Thyroid gland (tissue), 4 donors: Measurements from ENCODE around the gene SLCO1B1. TPM values are rescaled to one million over a fixed set of nuclear protein-coding genes. Genes with fewer than 3 reads are reported as not detected.
"Not testable (repeated sequence)": the region's sequence is repeated elsewhere in the genome, so short reads cannot be mapped to it uniquely, and the experiment has no call there.

Experiments used
- DNase-seq, 2 donors: peaks; one replicate each; pipeline ENCODE4 v3.0.0-alpha.2; 2019
- H3K27ac ChIP-seq, 3 donors: fragments of 200-600 bp; sonication (generic); 1 replicate in 2 of 3; 2 replicates in 1 of 3; pipeline ENCODE4 v1.5.1; 2016 to 2019; ENCODE audit warnings: mild to moderate bottlenecking in 1 of 3, moderate library complexity in 1 of 3
- H3K27me3 ChIP-seq: fragments of 200-600 bp; sonication (generic); one replicate; pipeline ENCODE4 v1.5.1; 2019
- H3K36me3 ChIP-seq, 2 donors: fragments of 200-600 bp; sonication (generic); one replicate each; pipeline ENCODE4 v1.5.1; 2016 to 2019
- H3K4me1 ChIP-seq, 2 donors: fragments of 200-600 bp; sonication (generic); one replicate each; pipeline ENCODE4 v1.5.1; 2017 to 2019
- H3K4me3 ChIP-seq, 3 donors: fragments of 200-600 bp; sonication (generic); replicated peaks in 1 of 3; 1 replicate in 2 of 3; 2 replicates in 1 of 3; pipeline ENCODE4 v1.5.1; 2016; ENCODE audit warnings: mild to moderate bottlenecking in 1 of 3
- H3K9me3 ChIP-seq: fragments of 200-600 bp; sonication (generic); one replicate; pipeline ENCODE4 v1.5.1; 2017
- POLR2A ChIP-seq, 2 donors: fragments of 450-650 bp; IDR thresholded peaks; one replicate each; pipeline ENCODE4 v1.6.1; 2017; ENCODE audit warnings: antibody characterized with exemption in 2 of 2, mild to moderate bottlenecking in 2 of 2, moderate library complexity in 1 of 2
- WGBS, 2 donors: methylation state at CpG; one replicate each; pipeline ENCODE4 v1.1.5; 2017; 5-methylcytosine and 5-hydroxymethylcytosine counted together
- intact Hi-C: fragments of 100-400 bp; cut with DNase I; formaldehyde crosslinking; loops from one replicate; pipeline ENCODE4 v1.15.1; 2023
- total RNA-seq, 4 donors: library from RNA; depleted of rRNA; stranded (reverse); fragments of >200 nt; gene quantifications; one replicate each; pipeline ENCODE4 v1.2.3, GENCODE V29; 2016
- TF ChIP-seq, protein P1 (sequence below), 6 experiments: fragments of 200-600 bp in 3 of 6; fragments of 450-650 bp in 3 of 6; sonication (generic) in 3 of 6; IDR thresholded peaks; one replicate each; pipeline ENCODE4 v1.5.1; 2016 to 2019; ENCODE audit warnings: antibody characterized with exemption in 6 of 6, mild to moderate bottlenecking in 2 of 6, inconsistent platforms in 1 of 6, moderate library complexity in 1 of 6

Gene SLCO1B1, protein sequence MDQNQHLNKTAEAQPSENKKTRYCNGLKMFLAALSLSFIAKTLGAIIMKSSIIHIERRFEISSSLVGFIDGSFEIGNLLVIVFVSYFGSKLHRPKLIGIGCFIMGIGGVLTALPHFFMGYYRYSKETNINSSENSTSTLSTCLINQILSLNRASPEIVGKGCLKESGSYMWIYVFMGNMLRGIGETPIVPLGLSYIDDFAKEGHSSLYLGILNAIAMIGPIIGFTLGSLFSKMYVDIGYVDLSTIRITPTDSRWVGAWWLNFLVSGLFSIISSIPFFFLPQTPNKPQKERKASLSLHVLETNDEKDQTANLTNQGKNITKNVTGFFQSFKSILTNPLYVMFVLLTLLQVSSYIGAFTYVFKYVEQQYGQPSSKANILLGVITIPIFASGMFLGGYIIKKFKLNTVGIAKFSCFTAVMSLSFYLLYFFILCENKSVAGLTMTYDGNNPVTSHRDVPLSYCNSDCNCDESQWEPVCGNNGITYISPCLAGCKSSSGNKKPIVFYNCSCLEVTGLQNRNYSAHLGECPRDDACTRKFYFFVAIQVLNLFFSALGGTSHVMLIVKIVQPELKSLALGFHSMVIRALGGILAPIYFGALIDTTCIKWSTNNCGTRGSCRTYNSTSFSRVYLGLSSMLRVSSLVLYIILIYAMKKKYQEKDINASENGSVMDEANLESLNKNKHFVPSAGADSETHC
- total RNA-seq, result not detected

DNA sequence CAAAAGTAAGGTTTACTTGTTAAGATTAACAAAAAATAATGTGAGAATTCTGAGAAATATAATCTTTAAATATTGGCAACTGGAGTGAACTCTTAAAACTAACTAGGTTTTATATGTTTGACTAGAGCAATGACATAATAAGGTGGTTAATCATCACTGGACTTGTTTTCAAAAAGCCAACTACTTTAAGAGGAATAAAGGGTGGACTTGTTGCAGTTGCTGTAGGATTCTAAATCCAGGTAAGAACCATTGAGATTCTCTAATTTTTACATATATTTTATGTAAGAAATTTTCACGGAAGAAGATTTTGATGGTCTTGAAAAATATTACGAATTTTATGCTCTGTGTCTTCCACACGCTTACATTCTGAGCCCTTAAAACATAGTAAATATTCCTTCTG is at the start of gene SLCO1B1:
Gene SLCO1B1 (plus strand): TSS at position 197 of the 400 bp plus-strand sequence. CDS start 10,381 bp downstream, outside the sequence.
- TF ChIP-seq, protein P1, sequence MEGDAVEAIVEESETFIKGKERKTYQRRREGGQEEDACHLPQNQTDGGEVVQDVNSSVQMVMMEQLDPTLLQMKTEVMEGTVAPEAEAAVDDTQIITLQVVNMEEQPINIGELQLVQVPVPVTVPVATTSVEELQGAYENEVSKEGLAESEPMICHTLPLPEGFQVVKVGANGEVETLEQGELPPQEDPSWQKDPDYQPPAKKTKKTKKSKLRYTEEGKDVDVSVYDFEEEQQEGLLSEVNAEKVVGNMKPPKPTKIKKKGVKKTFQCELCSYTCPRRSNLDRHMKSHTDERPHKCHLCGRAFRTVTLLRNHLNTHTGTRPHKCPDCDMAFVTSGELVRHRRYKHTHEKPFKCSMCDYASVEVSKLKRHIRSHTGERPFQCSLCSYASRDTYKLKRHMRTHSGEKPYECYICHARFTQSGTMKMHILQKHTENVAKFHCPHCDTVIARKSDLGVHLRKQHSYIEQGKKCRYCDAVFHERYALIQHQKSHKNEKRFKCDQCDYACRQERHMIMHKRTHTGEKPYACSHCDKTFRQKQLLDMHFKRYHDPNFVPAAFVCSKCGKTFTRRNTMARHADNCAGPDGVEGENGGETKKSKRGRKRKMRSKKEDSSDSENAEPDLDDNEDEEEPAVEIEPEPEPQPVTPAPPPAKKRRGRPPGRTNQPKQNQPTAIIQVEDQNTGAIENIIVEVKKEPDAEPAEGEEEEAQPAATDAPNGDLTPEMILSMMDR (IDR thresholded peaks at IDR 0.05), result no peak
- TF ChIP-seq POLR2A (IDR thresholded peaks at IDR 0.05), result no peak
- no peaks in the 10 kb centered on the region for H3K9me3 ChIP-seq
- WGBS, 2 donors, result 89 to 90% methylated on average over 3 of the region's 3 CpGs
- intact Hi-C loops, result no loop called here
- H3K27ac ChIP-seq, result no peak within 1 kb of the TSS
- H3K4me1 ChIP-seq, result no peaks in the 10 kb centered on the region
- H3K27me3 ChIP-seq, result no peaks in the 10 kb centered on the region
- H3K36me3 ChIP-seq, result no peaks in the 10 kb centered on the region
- H3K4me3 ChIP-seq, result no peak within 1 kb of the TSS
- DNase-seq, result no peak

DNA sequence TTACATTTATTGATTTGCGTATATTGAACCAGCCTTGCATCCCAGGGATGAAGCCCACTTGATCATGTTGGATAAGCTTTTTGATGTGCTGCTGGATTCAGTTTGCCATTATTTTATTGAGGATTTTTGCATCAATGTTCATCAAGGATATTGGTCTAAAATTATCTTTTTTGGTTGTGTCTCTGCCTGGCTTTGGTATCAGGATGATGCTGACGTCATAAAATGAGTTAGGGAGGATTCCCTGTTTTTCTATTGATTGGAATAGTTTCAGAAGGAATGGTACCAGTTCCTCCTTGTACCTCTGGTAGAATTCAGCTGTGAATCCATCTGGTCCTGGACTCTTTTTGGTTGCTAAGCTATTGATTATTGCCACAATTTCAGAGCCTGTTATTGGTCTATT is 46.2 kb upstream of the SLCO1B1 start:
- H3K27ac ChIP-seq, H3K4me3 ChIP-seq, H3K36me3 ChIP-seq, H3K27me3 ChIP-seq, H3K9me3 ChIP-seq, H3K4me1 ChIP-seq, DNase-seq, intact Hi-C loops: not testable (repeated sequence)
- WGBS, 2 donors, result 68 to 74% methylated on average over 2 of the region's 2 CpGs

DNA sequence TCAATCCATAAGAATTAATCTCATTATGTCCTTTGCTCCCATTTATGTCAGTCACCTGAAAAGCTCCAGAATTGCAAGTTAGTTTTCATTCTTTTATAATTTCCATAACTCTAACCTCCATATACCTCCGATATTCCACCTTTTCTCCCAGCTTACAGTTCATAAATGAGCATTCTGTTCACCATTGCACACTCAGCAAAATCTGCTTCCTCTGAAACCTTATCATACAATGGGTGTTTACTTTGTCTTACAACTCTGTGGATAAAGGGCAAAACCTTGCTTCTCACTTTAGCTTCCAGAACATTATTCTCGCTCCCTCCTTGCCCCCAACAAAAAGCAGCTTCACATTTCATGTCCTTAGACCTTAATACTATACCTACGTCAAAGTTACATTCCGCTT is 19.3 kb upstream of the SLCO1B1 start:
- intact Hi-C loops, result no loop called here
- Histone ChIP-seq H3K4me1 (no peaks in the 10 kb centered on the region), H3K27ac (no peak overlapping the region), H3K27me3 (no peaks in the 10 kb centered on the region), H3K36me3 (no peaks in the 10 kb centered on the region), H3K4me3 (no peak overlapping the region), H3K9me3 (no peaks in the 10 kb centered on the region)
- no peak for DNase-seq
- 84 to 88% methylated on average over 4 of the region's 4 CpGs for WGBS, 2 donors
- TF ChIP-seq, protein P1 (IDR thresholded peaks at IDR 0.05), result no peak
- no peak for TF ChIP-seq POLR2A (IDR thresholded peaks at IDR 0.05)

DNA sequence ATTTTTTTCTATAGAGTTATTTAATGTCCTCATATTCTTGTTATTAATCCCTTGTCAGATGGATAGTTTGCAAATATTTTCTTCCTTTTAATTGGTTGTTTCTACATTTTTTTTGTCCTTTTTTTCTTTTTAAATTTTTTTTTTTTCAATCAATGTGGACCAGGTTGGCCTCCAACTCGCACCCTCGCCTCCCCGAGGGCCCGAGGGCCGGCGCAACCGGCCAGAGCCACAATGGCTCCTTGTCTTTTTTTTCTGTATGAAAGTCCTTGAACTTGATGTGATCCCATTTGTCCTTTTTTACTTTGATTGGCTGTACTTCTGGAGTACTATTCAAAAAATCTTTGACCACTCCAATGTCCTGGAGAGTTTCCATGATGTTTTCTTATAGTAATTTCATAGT is 17.7 kb upstream of the SLCO1B1 start:
- no peak for DNase-seq
- no peaks in the 10 kb centered on the region for H3K27me3 ChIP-seq
- no peak overlapping the region for H3K27ac ChIP-seq
- no peaks in the 10 kb centered on the region for H3K4me1 ChIP-seq
- TF ChIP-seq, protein P1 (IDR thresholded peaks at IDR 0.05), result no peak
- TF ChIP-seq POLR2A (IDR thresholded peaks at IDR 0.05), result no peak
- no peak overlapping the region for H3K4me3 ChIP-seq
- no peaks in the 10 kb centered on the region for H3K36me3 ChIP-seq
- WGBS, 2 donors, result 92 to 93% methylated on average over 7 of the region's 7 CpGs
- H3K9me3 ChIP-seq, result no peaks in the 10 kb centered on the region
- intact Hi-C loops, result no loop called here

DNA sequence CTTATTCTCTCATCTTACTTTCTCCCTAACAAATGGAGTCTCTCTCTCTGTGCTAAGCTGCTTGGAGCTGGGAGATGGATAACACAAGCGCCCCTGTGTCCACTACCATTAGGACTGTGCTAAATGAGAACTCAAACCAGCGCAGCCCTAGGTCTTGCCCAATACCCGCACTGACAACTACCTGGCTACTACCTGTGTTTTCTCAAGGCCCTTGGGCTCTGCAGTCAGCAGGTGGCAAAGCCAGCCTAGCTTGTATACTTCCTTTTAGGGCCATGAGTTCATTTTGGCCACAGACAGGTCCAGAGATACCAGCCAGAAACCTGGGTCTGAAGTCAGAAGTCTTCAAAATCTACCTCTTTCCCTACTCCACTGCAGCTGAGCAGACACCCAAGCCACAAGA is 13.0 kb upstream of the SLCO1B1 start:
- H3K27me3 ChIP-seq, result no peaks in the 10 kb centered on the region
- H3K9me3 ChIP-seq, result no peaks in the 10 kb centered on the region
- H3K4me1 ChIP-seq, result no peaks in the 10 kb centered on the region
- TF ChIP-seq, protein P1 (IDR thresholded peaks at IDR 0.05), result no peak
- no peak for TF ChIP-seq POLR2A (IDR thresholded peaks at IDR 0.05)
- intact Hi-C loops, result no loop called here
- H3K36me3 ChIP-seq, result no peaks in the 10 kb centered on the region
- H3K27ac ChIP-seq, result no peak overlapping the region
- WGBS, 2 donors, result 92 to 94% methylated on average over 3 of the region's 3 CpGs
- H3K4me3 ChIP-seq, result no peak overlapping the region
- DNase-seq, result no peak
